GM23338 (cell line): ENCODE data around the gene ISY1. TPM values are rescaled to one million over a fixed set of nuclear protein-coding genes. Genes with fewer than 3 reads are reported as not detected.

Experiments
- ATAC-seq: fragments of 200-7000 bp; cut with Tn5 transposase; 3 replicates; pipeline ENCODE4 v1.9.1; 2020
- DNase-seq: peaks from one replicate; pipeline ENCODE4 v3.0.0-alpha.2; 2015; ENCODE audit warnings: low spot score
- H2AFZ ChIP-seq: fragments of 200-600 bp; sonication (generic); 2 replicates; pipeline ENCODE4 v1.8.0; 2016; ENCODE audit warnings: antibody characterized with exemption, mild to moderate bottlenecking, moderate library complexity
- H3F3A ChIP-seq: fragments of 200-600 bp; sonication (generic); replicated peaks from 2 replicates; pipeline ENCODE4 v1.8.0; 2017; ENCODE audit warnings: antibody characterized with exemption, mixed run types, low read depth
- H3K27ac ChIP-seq: fragments of 200-600 bp; sonication (generic); 2 replicates; pipeline ENCODE4 v1.6.1; 2016; ENCODE audit warnings: low read depth
- H3K27me3 ChIP-seq: fragments of 200-600 bp; sonication (generic); 2 replicates; pipeline ENCODE4 v1.8.0; 2016; ENCODE audit warnings: mild to moderate bottlenecking, mixed run types, moderate library complexity; ENCODE audit not compliant: insufficient read depth
- H3K36me3 ChIP-seq: fragments of 200-600 bp; sonication (generic); 2 replicates; pipeline ENCODE4 v1.8.0; 2016; ENCODE audit warnings: mild to moderate bottlenecking; ENCODE audit not compliant: insufficient read depth
- H3K4me1 ChIP-seq: fragments of 200-600 bp; sonication (generic); 2 replicates; pipeline ENCODE4 v1.8.0; 2016; ENCODE audit warnings: mild to moderate bottlenecking, moderate library complexity; ENCODE audit not compliant: insufficient read depth
- H3K4me2 ChIP-seq: fragments of 200-600 bp; sonication (generic); 2 replicates; pipeline ENCODE4 v1.7.1; 2017; ENCODE audit warnings: mixed run types
- H3K4me3 ChIP-seq: fragments of 200-600 bp; sonication (generic); 2 replicates; pipeline ENCODE4 v1.6.1; 2016; ENCODE audit warnings: mixed run types
- H3K79me2 ChIP-seq: fragments of 200-600 bp; sonication (generic); replicated peaks from 2 replicates; pipeline ENCODE4 v1.8.0; 2017; ENCODE audit warnings: mild to moderate bottlenecking; ENCODE audit not compliant: insufficient read depth
- H3K9me2 ChIP-seq: fragments of 200-600 bp; sonication (generic); 2 replicates; pipeline ENCODE4 v1.8.0; 2017; ENCODE audit not compliant: insufficient read depth
- H4K20me1 ChIP-seq: fragments of 200-600 bp; sonication (generic); replicated peaks from 2 replicates; pipeline ENCODE4 v1.8.0; 2017; ENCODE audit warnings: mild to moderate bottlenecking; ENCODE audit not compliant: insufficient read depth
- H3K27ac Mint-ChIP-seq: 2 replicates; pipeline ENCODE4 v1.8.0; 2020; ENCODE audit warnings: inconsistent platforms, mild to moderate bottlenecking, moderate library complexity, mixed read lengths
- H3K27me3 Mint-ChIP-seq: 3 replicates; pipeline ENCODE4 v1.8.0; 2022; ENCODE audit warnings: low read depth, mild to moderate bottlenecking, moderate library complexity, mixed read lengths, inconsistent platforms; ENCODE audit not compliant: insufficient read depth, poor library complexity
- H3K36me3 Mint-ChIP-seq: 3 replicates; pipeline ENCODE4 v1.8.0; 2021; ENCODE audit warnings: low read depth, mild to moderate bottlenecking, inconsistent platforms, moderate library complexity, mixed read lengths
- H3K4me1 Mint-ChIP-seq: 3 replicates; pipeline ENCODE4 v1.8.0; 2020; ENCODE audit warnings: mild to moderate bottlenecking, inconsistent platforms, mixed read lengths
- H3K4me3 Mint-ChIP-seq: 3 replicates; pipeline ENCODE4 v1.8.0; 2021; ENCODE audit warnings: moderate library complexity, mild to moderate bottlenecking, inconsistent platforms, mixed read lengths
- H3K9me3 Mint-ChIP-seq: 3 replicates; pipeline ENCODE4 v1.8.0; 2020; ENCODE audit warnings: moderate library complexity, mild to moderate bottlenecking, inconsistent platforms, mixed read lengths
- CREB1 ChIP-seq: fragments of 250-450 bp; sonication (Bioruptor Pico); IDR thresholded peaks from 2 replicates; pipeline ENCODE4 v1.5.0; 2020; ENCODE audit warnings: low read depth, mild to moderate bottlenecking, moderate library complexity
- EZH2 ChIP-seq: fragments of 200-600 bp; sonication (generic); IDR thresholded peaks from one replicate; pipeline ENCODE4 v1.8.0; 2017; ENCODE audit warnings: antibody characterized with exemption, mild to moderate bottlenecking, low read depth; ENCODE audit not compliant: unreplicated experiment
- EZH2phosphoT487 ChIP-seq: fragments of 200-600 bp; sonication (generic); IDR thresholded peaks from one replicate; pipeline ENCODE4 v1.8.1; 2018; ENCODE audit warnings: antibody characterized with exemption; ENCODE audit not compliant: unreplicated experiment
- NANOG ChIP-seq: IDR thresholded peaks from 2 replicates; pipeline ENCODE4 v1.6.1; 2016; ENCODE audit warnings: antibody characterized with exemption, borderline replicate concordance
- POLR2AphosphoS5 ChIP-seq: IDR thresholded peaks from 2 replicates; pipeline ENCODE4 v1.6.1; 2016; ENCODE audit warnings: antibody characterized with exemption, low read depth
- STAT1 ChIP-seq: IDR thresholded peaks from one replicate; pipeline ENCODE4 v1.6.1; 2016; ENCODE audit warnings: antibody characterized with exemption; ENCODE audit not compliant: unreplicated experiment
- ZNF331 ChIP-seq: fragments of 250-450 bp; sonication (Bioruptor Pico); IDR thresholded peaks from 2 replicates; pipeline ENCODE4 v1.5.0; 2020; ENCODE audit warnings: low read depth, mild to moderate bottlenecking, moderate library complexity
- polyA plus RNA-seq: library from polyadenylated mRNA; unstranded; fragments of >200 nt; fragmentation: Nextera tagmentation; extraction: Ambion mirVana; gene quantifications from 2 replicates; pipeline ENCODE4 v1.2.1, GENCODE V29; 2016
- total RNA-seq: library from RNA; depleted of rRNA; stranded (reverse); fragments of >200 nt; shearing (Covaris generic); gene quantifications from 2 replicates; pipeline ENCODE4 v1.2.3, GENCODE V29; 2014
- TF ChIP-seq, protein P1 (sequence below): IDR thresholded peaks from one replicate; pipeline ENCODE4 v1.6.1; 2018; ENCODE audit warnings: antibody characterized with exemption; ENCODE audit not compliant: unreplicated experiment
- TF ChIP-seq, protein P2 (sequence below): IDR thresholded peaks from 2 replicates; pipeline ENCODE4 v1.6.1; 2016; ENCODE audit warnings: antibody characterized with exemption
- TF ChIP-seq, protein P3 (sequence below), 2 experiments: fragments of 200-600 bp in 1 of 2; sonication (generic) in 1 of 2; conservative IDR thresholded peaks; 2 replicates each; pipeline versions ENCODE4 v1.5.1 to v1.6.1; 2016 to 2017; ENCODE audit warnings: antibody characterized with exemption in 2 of 2, low read depth in 2 of 2, mild to moderate bottlenecking in 2 of 2, moderate library complexity in 1 of 2

ISY1 gene
- total and polyA plus RNA-seq, 2 experiments from 2014 or later = 11.3 to 23.6 TPM

DNA sequence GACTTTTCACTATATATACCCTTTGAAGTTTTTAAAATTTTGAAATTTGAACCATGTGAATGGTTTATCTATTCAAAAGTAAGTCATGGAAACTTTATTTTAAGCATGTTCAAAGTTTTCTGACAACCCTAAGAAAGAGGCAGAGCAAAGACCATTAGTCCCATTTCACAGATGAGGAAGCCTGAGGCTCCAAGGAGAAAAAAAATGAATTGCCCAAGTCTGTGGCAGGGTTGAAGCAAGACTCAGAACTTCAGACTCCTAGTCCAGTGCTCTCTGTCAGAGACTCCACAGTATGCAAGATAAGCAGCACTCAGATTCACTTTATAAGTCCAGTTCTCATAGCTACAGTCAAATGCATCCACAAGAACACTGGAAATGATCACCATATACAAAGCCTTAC, 43.7 kb downstream of the ISY1 start (continued):
- no peak for TF ChIP-seq EZH2
- TF ChIP-seq, protein P1, sequence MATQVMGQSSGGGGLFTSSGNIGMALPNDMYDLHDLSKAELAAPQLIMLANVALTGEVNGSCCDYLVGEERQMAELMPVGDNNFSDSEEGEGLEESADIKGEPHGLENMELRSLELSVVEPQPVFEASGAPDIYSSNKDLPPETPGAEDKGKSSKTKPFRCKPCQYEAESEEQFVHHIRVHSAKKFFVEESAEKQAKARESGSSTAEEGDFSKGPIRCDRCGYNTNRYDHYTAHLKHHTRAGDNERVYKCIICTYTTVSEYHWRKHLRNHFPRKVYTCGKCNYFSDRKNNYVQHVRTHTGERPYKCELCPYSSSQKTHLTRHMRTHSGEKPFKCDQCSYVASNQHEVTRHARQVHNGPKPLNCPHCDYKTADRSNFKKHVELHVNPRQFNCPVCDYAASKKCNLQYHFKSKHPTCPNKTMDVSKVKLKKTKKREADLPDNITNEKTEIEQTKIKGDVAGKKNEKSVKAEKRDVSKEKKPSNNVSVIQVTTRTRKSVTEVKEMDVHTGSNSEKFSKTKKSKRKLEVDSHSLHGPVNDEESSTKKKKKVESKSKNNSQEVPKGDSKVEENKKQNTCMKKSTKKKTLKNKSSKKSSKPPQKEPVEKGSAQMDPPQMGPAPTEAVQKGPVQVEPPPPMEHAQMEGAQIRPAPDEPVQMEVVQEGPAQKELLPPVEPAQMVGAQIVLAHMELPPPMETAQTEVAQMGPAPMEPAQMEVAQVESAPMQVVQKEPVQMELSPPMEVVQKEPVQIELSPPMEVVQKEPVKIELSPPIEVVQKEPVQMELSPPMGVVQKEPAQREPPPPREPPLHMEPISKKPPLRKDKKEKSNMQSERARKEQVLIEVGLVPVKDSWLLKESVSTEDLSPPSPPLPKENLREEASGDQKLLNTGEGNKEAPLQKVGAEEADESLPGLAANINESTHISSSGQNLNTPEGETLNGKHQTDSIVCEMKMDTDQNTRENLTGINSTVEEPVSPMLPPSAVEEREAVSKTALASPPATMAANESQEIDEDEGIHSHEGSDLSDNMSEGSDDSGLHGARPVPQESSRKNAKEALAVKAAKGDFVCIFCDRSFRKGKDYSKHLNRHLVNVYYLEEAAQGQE = no peak
- TF ChIP-seq ZNF331 (CRISPR knock-in tag) = no peak
- no peak for TF ChIP-seq STAT1

DNA sequence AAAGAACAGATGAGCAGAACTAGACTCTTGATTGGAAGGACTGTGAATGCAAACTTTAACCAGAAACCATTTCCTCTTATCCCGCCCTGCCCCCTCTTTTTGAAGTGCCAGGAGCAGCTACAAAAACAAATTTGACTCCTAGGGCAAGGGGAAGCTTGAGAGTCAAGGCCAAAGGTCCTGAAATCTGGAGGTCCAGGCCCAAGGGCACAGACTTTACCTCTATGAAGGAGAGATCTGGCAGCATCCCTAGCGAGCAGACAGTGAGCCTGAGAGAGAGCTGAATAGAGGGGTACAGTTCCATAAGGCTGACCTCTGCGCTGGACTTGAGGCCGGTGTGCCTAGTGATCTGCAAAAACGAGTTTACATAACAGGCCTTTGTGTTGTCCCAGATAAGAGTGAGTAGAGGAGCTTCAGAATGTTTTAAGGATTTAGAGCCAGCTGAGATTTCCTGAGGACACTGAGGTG, 44.3 kb downstream of the ISY1 start:
- Mint-ChIP-seq H3K27ac (peak overlapping the region; percentile 85), H3K4me1 (peaks cover 58% of the 10 kb centered on the region), H3K27me3 (peaks cover 7% of the 10 kb centered on the region), H3K9me3 (no peaks in the 10 kb centered on the region), H3K4me3 (peak overlapping the region; percentile 40; the same call in 2 of the 3 replicates), H3K36me3 (peaks cover 5% of the 10 kb centered on the region)
- peak overlapping the region; percentile 35; the same call in 1 of the 2 replicates for H3K4me3 ChIP-seq
- H3K9me2 ChIP-seq = no peaks in the 10 kb centered on the region
- 0 out of 2 replicates have a peak, but pooled peaks cover 3% of the 10 kb centered on the region for H3K36me3 ChIP-seq
- peaks cover 51% of the 10 kb centered on the region for H3K4me1 ChIP-seq
- H3K27me3 ChIP-seq = no peaks in the 10 kb centered on the region
- ATAC-seq = no peak
- H2AFZ ChIP-seq = no peak overlapping the region
- peaks cover 4% of the 10 kb centered on the region; the same call in 1 of the 2 replicates for H4K20me1 ChIP-seq
- peak overlapping the region; percentile 51; the same call in 1 of the 2 replicates for H3K27ac ChIP-seq
- peaks cover 87% of the 10 kb centered on the region for H3K79me2 ChIP-seq
- peak; percentile 48 for DNase-seq
- no peaks in the 10 kb centered on the region for H3F3A ChIP-seq
- H3K4me2 ChIP-seq = peak overlapping the region; percentile 73
- TF ChIP-seq, protein P2, sequence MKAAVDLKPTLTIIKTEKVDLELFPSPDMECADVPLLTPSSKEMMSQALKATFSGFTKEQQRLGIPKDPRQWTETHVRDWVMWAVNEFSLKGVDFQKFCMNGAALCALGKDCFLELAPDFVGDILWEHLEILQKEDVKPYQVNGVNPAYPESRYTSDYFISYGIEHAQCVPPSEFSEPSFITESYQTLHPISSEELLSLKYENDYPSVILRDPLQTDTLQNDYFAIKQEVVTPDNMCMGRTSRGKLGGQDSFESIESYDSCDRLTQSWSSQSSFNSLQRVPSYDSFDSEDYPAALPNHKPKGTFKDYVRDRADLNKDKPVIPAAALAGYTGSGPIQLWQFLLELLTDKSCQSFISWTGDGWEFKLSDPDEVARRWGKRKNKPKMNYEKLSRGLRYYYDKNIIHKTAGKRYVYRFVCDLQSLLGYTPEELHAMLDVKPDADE = no peak
- no peak for TF ChIP-seq POLR2AphosphoS5
- TF ChIP-seq STAT1 = no peak
- no peak for TF ChIP-seq ZNF331 (CRISPR knock-in tag)
- no peak for TF ChIP-seq EZH2
- no peak for TF ChIP-seq EZH2phosphoT487
- no peak for TF ChIP-seq NANOG
- TF ChIP-seq, protein P1 = no peak
- TF ChIP-seq, protein P3, sequence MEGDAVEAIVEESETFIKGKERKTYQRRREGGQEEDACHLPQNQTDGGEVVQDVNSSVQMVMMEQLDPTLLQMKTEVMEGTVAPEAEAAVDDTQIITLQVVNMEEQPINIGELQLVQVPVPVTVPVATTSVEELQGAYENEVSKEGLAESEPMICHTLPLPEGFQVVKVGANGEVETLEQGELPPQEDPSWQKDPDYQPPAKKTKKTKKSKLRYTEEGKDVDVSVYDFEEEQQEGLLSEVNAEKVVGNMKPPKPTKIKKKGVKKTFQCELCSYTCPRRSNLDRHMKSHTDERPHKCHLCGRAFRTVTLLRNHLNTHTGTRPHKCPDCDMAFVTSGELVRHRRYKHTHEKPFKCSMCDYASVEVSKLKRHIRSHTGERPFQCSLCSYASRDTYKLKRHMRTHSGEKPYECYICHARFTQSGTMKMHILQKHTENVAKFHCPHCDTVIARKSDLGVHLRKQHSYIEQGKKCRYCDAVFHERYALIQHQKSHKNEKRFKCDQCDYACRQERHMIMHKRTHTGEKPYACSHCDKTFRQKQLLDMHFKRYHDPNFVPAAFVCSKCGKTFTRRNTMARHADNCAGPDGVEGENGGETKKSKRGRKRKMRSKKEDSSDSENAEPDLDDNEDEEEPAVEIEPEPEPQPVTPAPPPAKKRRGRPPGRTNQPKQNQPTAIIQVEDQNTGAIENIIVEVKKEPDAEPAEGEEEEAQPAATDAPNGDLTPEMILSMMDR (conservative IDR thresholded peaks at IDR 0.05; ENCODE audit: low read depth in 2 of 2) = no peak
- TF ChIP-seq CREB1 (CRISPR knock-in tag) = no peak
